Endodermal cell (in vitro differentiated cells): ENCODE data around the gene IFT27. TPM values are rescaled to one million over a fixed set of nuclear protein-coding genes. Genes with fewer than 3 reads are reported as not detected.

Source experiments
- DNase-seq: peaks from one replicate; pipeline ENCODE4 v3.0.0-alpha.2; 2017
- H3K27ac ChIP-seq: 2 replicates; pipeline ENCODE4 v1.5.1; 2013; ENCODE audit warnings: mild to moderate bottlenecking, low read depth, low read length, moderate library complexity
- H3K27me3 ChIP-seq: 2 replicates; pipeline ENCODE4 v1.6.1; 2013; ENCODE audit warnings: mild to moderate bottlenecking, low read length, moderate library complexity; ENCODE audit not compliant: insufficient read depth, control insufficient read depth, poor library complexity, severe bottlenecking
- H3K36me3 ChIP-seq: 2 replicates; pipeline ENCODE4 v1.7.0; 2013; ENCODE audit warnings: mild to moderate bottlenecking, low read length, moderate library complexity; ENCODE audit not compliant: control insufficient read depth, insufficient read depth
- H3K4me1 ChIP-seq: one replicate; pipeline ENCODE4 v1.7.0; 2013; ENCODE audit warnings: low read length; ENCODE audit not compliant: control insufficient read depth, insufficient read depth
- H3K4me3 ChIP-seq: 2 replicates; pipeline ENCODE4 v1.5.1; 2013; ENCODE audit warnings: mild to moderate bottlenecking, low read length, moderate library complexity
- H3K9ac ChIP-seq: 2 replicates; pipeline ENCODE4 v1.6.1; 2013; ENCODE audit warnings: mild to moderate bottlenecking, low read length, moderate library complexity; ENCODE audit not compliant: poor library complexity, severe bottlenecking; ENCODE audit errors: extremely low read depth
- H3K9me3 ChIP-seq: 2 replicates; pipeline ENCODE4 v1.6.1; 2013; ENCODE audit warnings: mild to moderate bottlenecking, low read length, moderate library complexity; ENCODE audit not compliant: control insufficient read depth
- H3K27ac Mint-ChIP-seq: 2 replicates; pipeline ENCODE4 v1.8.0; 2020; ENCODE audit warnings: mixed read lengths
- H3K27me3 Mint-ChIP-seq: 2 replicates; pipeline ENCODE4 v1.8.0; 2021; ENCODE audit warnings: mild to moderate bottlenecking, mixed read lengths; ENCODE audit not compliant: insufficient read depth
- H3K36me3 Mint-ChIP-seq: 2 replicates; pipeline ENCODE4 v1.8.0; 2020; ENCODE audit warnings: low read depth, mixed read lengths
- H3K4me1 Mint-ChIP-seq: 2 replicates; pipeline ENCODE4 v1.8.0; 2020; ENCODE audit warnings: mixed read lengths
- H3K4me3 Mint-ChIP-seq: 2 replicates; pipeline ENCODE4 v1.8.0; 2020; ENCODE audit warnings: mild to moderate bottlenecking, moderate library complexity, mixed read lengths
- H3K9me3 Mint-ChIP-seq: 2 replicates; pipeline ENCODE4 v1.8.0; 2020; ENCODE audit warnings: mild to moderate bottlenecking, mixed read lengths
- CTCF ChIP-seq: fragments of 200-600 bp; sonication (generic); conservative IDR thresholded peaks from 2 replicates; pipeline ENCODE4 v1.5.0; 2021; ENCODE audit warnings: antibody characterized with exemption, mild to moderate bottlenecking
- WGBS, 2 experiments: methylation state at CpG; one replicate each; pipeline versions ENCODE4 v1.1.5 to v1.1.7; 2013; ENCODE audit warnings: missing lambda C conversion rate in 2 of 2, mixed read lengths in 1 of 2; ENCODE audit not compliant: insufficient coverage in 1 of 2, insufficient read length in 1 of 2; 5-methylcytosine and 5-hydroxymethylcytosine counted together
- long read RNA-seq, 4 experiments: library from polyadenylated mRNA in 2 of 4; library from RNA in 1 of 4; library from capped mRNA in 1 of 4; stranded (forward) in 3 of 4; unstranded in 1 of 4; transcript quantifications; one replicate each; pipeline ENCODE4 v2.0.0, GENCODE V29; 2020 to 2021; ENCODE audit warnings: inconsistent platforms in 1 of 4
- polyA plus RNA-seq, 2 experiments: library from polyadenylated mRNA; stranded (reverse); fragments of 50-300 nt; gene quantifications; one replicate each; pipeline ENCODE4 v1.2.3, GENCODE V29; 2013
- total RNA-seq, 2 donors: library from RNA; stranded (reverse); fragmentation: NEBNext Ultra II Directional in 1 of 2; extraction: Animal tissue kit (Norgen Biotek cat#: 25700) in 1 of 2; gene quantifications; 2 replicates in 1 of 2; 3 replicates in 1 of 2; pipeline ENCODE4 v1.2.1, GENCODE V29; 2021

IFT27 gene
- total RNA-seq, result 10 to 100 TPM; 49.8 to 65.2 TPM
- 52.4 TPM for polyA plus RNA-seq (2013, experiment 1 of 2)
- 51.6 TPM for polyA plus RNA-seq (2013, experiment 2 of 2)
- long read RNA-seq, experiment 1, partial matches to known transcripts, result 4 of 30 reads
- long read RNA-seq, experiment 1, other reads (novel, unspliced or antisense), result 26 of 30 reads
- long read RNA-seq, experiment 2, transcript IFT27-205 (7 exons, 1,095 nt), result major isoform, 58 of 87 reads
- long read RNA-seq, experiment 2, partial matches to known transcripts, result 12 of 87 reads
- long read RNA-seq, experiment 2, other reads (novel, unspliced or antisense), result 17 of 87 reads
- long read RNA-seq, experiment 3, transcript IFT27-205 (7 exons, 1,095 nt), result major isoform, 44 of 58 reads
- long read RNA-seq, experiment 3, partial matches to known transcripts, result 1 of 58 reads
- long read RNA-seq, experiment 3, other reads (novel, unspliced or antisense), result 13 of 58 reads
- long read RNA-seq, experiment 4, transcript IFT27-205 (7 exons, 1,095 nt), result major isoform, 70 of 94 reads
- long read RNA-seq, experiment 4, partial matches to known transcripts, result 5 of 94 reads
- long read RNA-seq, experiment 4, other reads (novel, unspliced or antisense), result 19 of 94 reads

- H3K27me3 Mint-ChIP-seq, result peaks cover 29% of the 10 kb centered on the region
- WGBS, 2 experiments, result 0% methylated on average over 36 to 43 of the region's 43 CpGs
- H3K36me3 Mint-ChIP-seq, result peaks cover 13% of the 10 kb centered on the region
- peaks cover 9% of the 10 kb centered on the region for H3K4me1 Mint-ChIP-seq
- H3K9me3 Mint-ChIP-seq, result peaks cover 29% of the 10 kb centered on the region
- peak within 1 kb of the TSS; percentile 75 for H3K27ac Mint-ChIP-seq
- Histone ChIP-seq H3K27me3 (no peaks in the 10 kb centered on the region), H3K27ac (no peak within 1 kb of the TSS), H3K4me1 (no peaks in the 10 kb centered on the region), H3K9me3 (peaks cover 22% of the 10 kb centered on the region), H3K4me3 (peak within 1 kb of the TSS; percentile 87), H3K36me3 (no peaks in the 10 kb centered on the region), H3K9ac (peak within 1 kb of the TSS; percentile 47)
- no peak for TF ChIP-seq CTCF
- peak; percentile 99 for DNase-seq
- H3K4me3 Mint-ChIP-seq, result peak within 1 kb of the TSS; percentile 78
Observed at GRCh38 chr22:36775964-36776669, at the start of gene IFT27. IFT27 (minus strand) TSS chr22:36776119; CDS start chr22:36775707, 412 bp downstream.

GRCh38 chr22:36824655-36825054 is 48.7 kb upstream of the IFT27 start:
- H3K27me3 ChIP-seq, result peaks cover 7% of the 10 kb centered on the region
- TF ChIP-seq CTCF, result no peak
- peaks cover 14% of the 10 kb centered on the region for H3K4me1 Mint-ChIP-seq
- 100% methylated on average over 2 of the region's 2 CpGs; no CpG with 5 or more reads in 1 of the 2 experiments for WGBS, 2 experiments
- H3K27ac ChIP-seq, result no peak overlapping the region
- DNase-seq, result no peak
- no peak overlapping the region for H3K4me3 ChIP-seq
- peaks cover 17% of the 10 kb centered on the region for H3K27me3 Mint-ChIP-seq
- H3K4me1 ChIP-seq, result no peaks in the 10 kb centered on the region
- no peaks in the 10 kb centered on the region for H3K9me3 ChIP-seq
- no peaks in the 10 kb centered on the region for H3K9me3 Mint-ChIP-seq
- no peak overlapping the region for H3K27ac Mint-ChIP-seq
- no peak overlapping the region for H3K4me3 Mint-ChIP-seq
- no peaks in the 10 kb centered on the region for H3K36me3 Mint-ChIP-seq
- H3K36me3 ChIP-seq, result no peaks in the 10 kb centered on the region
- H3K9ac ChIP-seq, result no peak overlapping the region

- peak overlapping the region; percentile 93 for H3K27ac Mint-ChIP-seq
- 71% methylated on average over 11 to 17 of the region's 17 CpGs for WGBS, 2 experiments
- H3K9ac ChIP-seq, result peak overlapping the region; percentile 39
Observed at GRCh38 chr22:36823186-36823839, 47.4 kb upstream of the IFT27 start.

More at GRCh38 chr22:36823186-36823839, 47.4 kb upstream of the IFT27 start:
- H3K4me3 ChIP-seq, result no peak overlapping the region
- no peaks in the 10 kb centered on the region for H3K36me3 ChIP-seq
- H3K27me3 ChIP-seq, result peaks cover 20% of the 10 kb centered on the region
- H3K4me1 ChIP-seq, result no peaks in the 10 kb centered on the region
- no peak for TF ChIP-seq CTCF
- H3K9me3 ChIP-seq, result no peaks in the 10 kb centered on the region
- no peak overlapping the region for H3K27ac ChIP-seq
- Mint-ChIP-seq H3K27me3 (peaks cover 29% of the 10 kb centered on the region), H3K4me1 (peaks cover 14% of the 10 kb centered on the region), H3K36me3 (no peaks in the 10 kb centered on the region), H3K9me3 (no peaks in the 10 kb centered on the region), H3K4me3 (no peak overlapping the region)
- peak; percentile 91 for DNase-seq
